ENCODE data around the gene DNAJC18.
A peak's percentile ranks its signal among the peaks of the same experiment; 100 is the strongest.

DNAJC18 gene

DNA sequence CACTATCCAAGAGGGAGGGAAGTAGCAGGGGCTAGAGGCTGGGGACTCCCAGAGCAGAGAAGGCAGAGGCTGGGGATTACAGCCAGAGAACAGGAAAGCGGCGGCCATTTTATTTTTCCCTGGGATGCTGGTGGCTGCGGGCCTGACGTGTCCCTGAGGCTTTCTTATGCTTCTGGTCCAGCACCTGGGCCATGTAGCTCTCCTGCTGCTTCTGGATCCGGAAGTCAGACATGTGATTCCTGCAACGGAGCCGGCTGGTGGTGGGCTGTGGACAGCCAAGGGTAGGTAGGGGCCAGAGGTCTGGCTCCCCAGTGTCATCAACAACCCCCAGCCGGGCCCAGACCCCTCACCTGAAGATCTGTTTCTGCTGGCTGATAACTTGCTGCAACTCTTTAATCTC lies 42.6 kb downstream of the DNAJC18 start:
- TF ChIP-seq, protein P1, sequence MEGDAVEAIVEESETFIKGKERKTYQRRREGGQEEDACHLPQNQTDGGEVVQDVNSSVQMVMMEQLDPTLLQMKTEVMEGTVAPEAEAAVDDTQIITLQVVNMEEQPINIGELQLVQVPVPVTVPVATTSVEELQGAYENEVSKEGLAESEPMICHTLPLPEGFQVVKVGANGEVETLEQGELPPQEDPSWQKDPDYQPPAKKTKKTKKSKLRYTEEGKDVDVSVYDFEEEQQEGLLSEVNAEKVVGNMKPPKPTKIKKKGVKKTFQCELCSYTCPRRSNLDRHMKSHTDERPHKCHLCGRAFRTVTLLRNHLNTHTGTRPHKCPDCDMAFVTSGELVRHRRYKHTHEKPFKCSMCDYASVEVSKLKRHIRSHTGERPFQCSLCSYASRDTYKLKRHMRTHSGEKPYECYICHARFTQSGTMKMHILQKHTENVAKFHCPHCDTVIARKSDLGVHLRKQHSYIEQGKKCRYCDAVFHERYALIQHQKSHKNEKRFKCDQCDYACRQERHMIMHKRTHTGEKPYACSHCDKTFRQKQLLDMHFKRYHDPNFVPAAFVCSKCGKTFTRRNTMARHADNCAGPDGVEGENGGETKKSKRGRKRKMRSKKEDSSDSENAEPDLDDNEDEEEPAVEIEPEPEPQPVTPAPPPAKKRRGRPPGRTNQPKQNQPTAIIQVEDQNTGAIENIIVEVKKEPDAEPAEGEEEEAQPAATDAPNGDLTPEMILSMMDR (IDR thresholded peaks at IDR 0.05; ENCODE audit: extremely low read depth, insufficient read depth, missing control alignments): no peak
- in situ Hi-C loops (cut with MboI; ENCODE audit: low pct_unique_long_range_greater_than_20kb, low sequenced_read_pairs, unreplicated experiment): no loop called here
- no peak for DNase-seq (ENCODE audit: low spot score)

DNA sequence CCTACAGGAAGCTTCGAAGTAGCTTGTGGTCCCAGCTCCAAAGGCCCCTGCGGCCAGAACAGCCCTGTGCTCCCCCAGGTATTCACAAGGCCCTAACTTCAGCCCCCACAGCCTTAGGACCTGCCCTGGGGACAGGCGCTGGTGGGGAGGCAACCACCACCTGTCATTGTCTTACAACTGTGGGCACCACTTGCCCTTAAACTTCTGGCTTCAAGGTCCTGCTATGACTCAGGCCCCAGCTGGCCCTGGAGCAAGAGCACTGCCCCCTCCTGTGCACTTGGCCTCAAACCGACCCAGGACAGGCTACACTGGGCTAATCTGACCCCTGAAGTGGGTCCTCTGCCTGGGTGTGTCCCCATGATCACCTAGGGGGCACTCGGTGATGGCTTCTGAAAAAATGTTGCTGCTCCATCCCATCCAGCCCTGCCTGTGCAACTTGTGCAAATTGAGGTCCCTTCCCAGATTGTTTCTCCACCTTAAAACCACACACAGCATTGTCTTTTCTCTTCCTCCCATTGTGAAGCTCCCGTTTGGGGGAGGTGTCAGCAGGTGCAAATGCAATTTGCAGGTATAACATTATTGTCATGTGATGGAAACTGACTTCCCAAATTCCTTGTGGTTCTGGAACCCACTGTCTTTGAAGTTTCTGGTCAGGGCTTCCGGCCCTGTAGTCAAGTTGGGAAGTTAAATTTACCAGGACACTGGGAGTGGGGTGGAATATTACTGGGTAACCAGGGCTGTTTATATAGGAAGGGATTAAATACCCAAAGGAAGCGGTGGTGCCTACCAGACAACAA lies 43.3 kb downstream of the DNAJC18 start:
- in situ Hi-C loops (cut with MboI; ENCODE audit: low pct_unique_long_range_greater_than_20kb, low sequenced_read_pairs, unreplicated experiment): no loop called here
- TF ChIP-seq, protein P1 (IDR thresholded peaks at IDR 0.05; ENCODE audit: extremely low read depth, insufficient read depth, missing control alignments): peak; percentile 1

GRCh38 chr5:139394654-139395566 lies 44.4 kb downstream of the DNAJC18 start, which contains the start of gene PROB1:
Gene PROB1, minus strand, starts transcription at chr5:139395104. Its CDS starts 23 bp downstream, at chr5:139395081.
- in situ Hi-C loops (cut with MboI; ENCODE audit: low pct_unique_long_range_greater_than_20kb, low sequenced_read_pairs, unreplicated experiment): no loop called here
- DNase-seq (ENCODE audit: low spot score): no peak
- TF ChIP-seq, protein P1 (IDR thresholded peaks at IDR 0.05; ENCODE audit: extremely low read depth, insufficient read depth, missing control alignments): no peak

More for the DNA sequence above, 43.3 kb downstream of the DNAJC18 start:
- no peak for DNase-seq (ENCODE audit: low spot score)

- TF ChIP-seq, protein P1 (IDR thresholded peaks at IDR 0.05; ENCODE audit: extremely low read depth, insufficient read depth, missing control alignments): peak; percentile 78
- in situ Hi-C loops (cut with MboI; ENCODE audit: low pct_unique_long_range_greater_than_20kb, low sequenced_read_pairs, unreplicated experiment): no loop called here
- DNase-seq (ENCODE audit: low spot score): peak; percentile 86
Measured at GRCh38 chr5:139394123-139394653, 45.1 kb downstream of the DNAJC18 start.

DNA sequence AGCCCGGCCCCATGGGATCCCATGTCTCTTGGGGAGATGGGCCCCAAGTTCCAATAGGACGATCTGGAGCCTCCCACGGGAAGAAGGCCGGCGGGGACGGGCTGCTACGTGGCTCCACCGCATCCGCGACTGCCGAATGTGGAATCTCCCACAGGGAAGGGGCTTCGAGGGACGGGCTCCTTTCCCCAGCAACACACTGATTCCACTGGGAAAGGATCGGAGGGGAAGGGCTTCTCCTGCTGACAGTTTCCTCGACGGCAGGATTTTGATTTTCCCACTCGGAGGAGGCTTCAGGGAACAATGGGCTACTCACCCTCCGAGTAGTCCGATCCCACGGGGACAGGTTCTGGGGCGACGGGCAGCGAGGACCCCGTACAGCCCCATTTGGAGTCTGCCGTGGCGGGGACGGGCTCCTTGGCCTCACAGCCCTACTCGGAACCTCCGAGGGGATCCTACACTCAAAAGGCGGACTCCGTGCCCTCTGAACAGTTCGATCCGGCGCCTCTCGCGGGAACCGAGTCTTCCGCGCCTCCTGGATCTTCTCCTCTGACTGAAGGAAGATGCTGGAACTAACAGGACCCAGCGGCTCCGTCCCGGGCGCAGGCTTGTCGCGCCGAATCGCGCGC lies 45.7 kb downstream of the DNAJC18 start:
- TF ChIP-seq, protein P1 (IDR thresholded peaks at IDR 0.05; ENCODE audit: extremely low read depth, insufficient read depth, missing control alignments): no peak
- in situ Hi-C loops (cut with MboI; ENCODE audit: low pct_unique_long_range_greater_than_20kb, low sequenced_read_pairs, unreplicated experiment): no loop called here
- DNase-seq (ENCODE audit: low spot score): peak; percentile 55
